Measurements from ENCODE around the gene ADAMTS10.
"Not testable (repeated sequence)": the region's sequence is repeated elsewhere in the genome, so short reads cannot be mapped to it uniquely, and the experiment has no call there.

The ADAMTS10 gene

DNA sequence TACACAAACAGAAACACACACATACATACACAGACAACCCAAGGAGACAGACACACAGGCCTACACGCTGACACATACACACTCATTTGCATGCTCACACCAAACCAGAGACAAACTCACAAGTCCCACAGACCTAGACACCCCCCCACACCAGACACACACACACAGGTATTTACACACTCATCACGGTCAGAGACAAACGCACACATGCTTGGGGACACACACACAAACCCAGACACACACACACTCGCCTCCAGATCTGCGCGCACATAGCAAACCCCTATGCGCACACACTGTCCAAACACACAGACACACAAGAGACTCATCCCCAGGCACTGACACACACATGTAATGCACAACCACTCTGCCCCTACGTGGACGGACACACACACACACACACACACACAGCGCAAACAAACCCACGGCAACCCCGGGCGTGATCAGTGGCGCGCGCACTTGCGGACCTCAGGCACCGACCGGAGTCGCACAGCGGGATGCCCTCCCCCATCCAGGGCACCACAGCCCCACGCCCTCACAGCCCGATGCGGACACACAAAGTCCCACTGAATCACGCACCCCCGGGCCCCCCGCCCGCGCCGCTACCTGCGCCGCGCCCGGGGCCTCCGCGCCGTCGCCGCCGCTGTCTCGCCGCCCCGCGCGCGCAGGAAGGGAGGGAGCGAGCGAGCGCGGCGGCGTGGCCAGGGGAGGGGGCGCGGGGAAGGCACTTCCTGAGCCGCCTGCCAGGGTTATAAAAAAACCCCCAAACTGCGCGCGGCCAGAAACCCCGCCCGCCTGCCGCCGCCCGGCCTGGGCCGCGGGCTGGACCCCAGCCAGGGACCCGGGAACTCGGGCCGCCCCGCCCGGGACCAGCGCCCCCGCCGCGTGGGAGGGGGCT is at the start of gene ADAMTS10:
Gene ADAMTS10 (minus strand): TSS at position 675 of the 895 bp plus-strand sequence. CDS start 5,005 bp downstream, outside the sequence.
- peak; percentile 62 for DNase-seq (ENCODE audit: low spot score)

- no peak for DNase-seq (ENCODE audit: low spot score)
Measured at GRCh38 chr19:8659905-8660304, 49.4 kb upstream of the ADAMTS10 start.

GRCh38 chr19:8657869-8658268 is 47.4 kb upstream of the ADAMTS10 start:
- DNase-seq (ENCODE audit: low spot score) = no peak

GRCh38 chr19:8655340-8655709 is 44.8 kb upstream of the ADAMTS10 start:
- DNase-seq (ENCODE audit: low spot score) = no peak

DNA sequence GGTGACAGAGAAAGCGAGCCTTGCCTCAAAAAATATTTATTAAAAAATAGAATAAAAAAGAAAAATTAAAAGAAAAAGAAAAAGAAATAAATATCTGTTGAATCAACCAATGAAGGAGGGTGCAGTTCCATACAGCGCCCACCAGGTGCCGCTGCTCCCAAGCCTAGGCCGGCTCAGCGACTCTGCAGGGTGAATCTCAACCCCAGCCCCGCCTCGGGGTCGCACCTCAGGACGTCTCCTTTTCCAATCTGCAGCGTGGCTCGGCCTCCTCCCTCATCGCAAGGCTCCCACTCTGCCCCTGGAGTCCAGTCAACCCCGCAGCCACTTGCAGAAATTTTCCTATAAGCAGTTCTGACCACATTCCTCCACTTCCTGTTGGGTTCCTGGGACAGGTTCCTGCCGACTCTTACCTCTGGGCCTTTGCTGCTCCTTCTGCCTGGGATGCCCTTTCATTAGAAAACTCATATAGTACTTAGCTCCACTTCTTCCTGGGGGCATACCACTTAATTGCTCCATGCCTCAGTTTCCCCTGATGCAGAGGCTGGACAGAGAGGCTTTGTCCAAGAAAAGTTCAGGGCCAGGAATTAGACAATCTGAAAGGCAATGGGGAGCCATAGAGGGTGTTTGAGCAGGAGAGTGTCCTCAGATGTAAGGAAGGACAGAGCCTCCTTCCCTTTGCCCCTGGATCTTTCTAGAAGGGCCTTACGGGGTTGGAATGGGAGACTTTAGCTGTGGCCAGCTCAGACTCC is 44.2 kb upstream of the ADAMTS10 start:
- DNase-seq (ENCODE audit: low spot score) = peak; percentile 78

- DNase-seq (ENCODE audit: low spot score) = no peak
Measured at GRCh38 chr19:8648240-8648639, 37.7 kb upstream of the ADAMTS10 start.

DNA sequence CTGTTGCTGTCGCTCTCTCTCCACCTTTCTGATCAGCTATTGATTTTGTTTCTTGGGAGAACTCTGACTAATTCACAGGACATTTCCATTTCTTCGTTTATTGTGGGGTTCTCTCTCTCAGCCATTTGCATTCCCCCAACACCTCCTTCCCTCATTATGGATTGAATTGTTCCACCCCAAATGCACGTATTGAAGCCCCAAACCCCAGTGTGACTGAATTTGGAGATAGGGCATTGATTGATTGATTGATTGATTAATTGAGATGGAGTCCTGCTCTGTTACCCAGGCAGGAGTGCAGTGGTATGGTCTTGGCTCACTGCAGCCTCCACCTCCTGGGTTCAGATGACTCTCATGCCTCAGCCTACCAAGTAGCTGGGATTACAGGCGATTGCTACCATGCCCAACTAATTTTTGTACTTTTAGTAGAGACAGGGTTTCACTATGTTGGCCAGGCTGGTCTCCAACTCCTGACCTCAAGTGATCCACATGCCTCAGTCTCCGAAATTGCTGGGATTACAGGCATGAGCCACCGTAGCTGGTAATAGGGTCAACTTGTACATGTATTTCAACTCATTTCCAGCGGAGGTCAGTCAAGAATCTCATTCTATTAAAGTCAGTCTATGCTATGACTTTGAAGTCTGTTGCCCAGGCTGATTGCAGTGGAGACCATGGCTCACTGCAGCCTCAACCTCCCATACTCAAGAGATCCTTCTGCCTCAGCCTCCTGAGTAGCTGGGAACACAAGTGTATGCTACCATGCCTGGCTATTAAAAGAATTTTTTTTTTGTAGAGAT is 33.5 kb upstream of the ADAMTS10 start:
- DNase-seq (ENCODE audit: low spot score) = no peak

DNA sequence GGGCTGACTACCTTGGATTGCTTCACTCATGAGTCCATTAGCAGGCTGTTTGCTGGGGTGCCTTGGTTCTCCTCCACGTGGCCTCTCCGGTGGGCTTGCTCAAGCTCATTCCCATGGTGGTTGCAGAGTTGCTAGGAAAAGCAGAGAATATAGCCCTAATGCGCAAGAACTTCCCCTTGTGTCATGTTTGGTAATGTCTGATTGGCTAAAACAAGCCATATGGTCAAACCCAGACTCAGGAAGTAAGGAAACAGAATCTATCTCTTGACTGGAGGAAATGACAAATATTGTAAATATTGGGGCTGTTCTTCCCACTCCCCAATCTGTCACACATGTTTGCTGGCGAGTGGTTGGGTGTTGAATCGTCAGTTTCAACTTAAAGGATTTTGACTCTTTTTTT is 32.0 kb upstream of the ADAMTS10 start:
- DNase-seq (ENCODE audit: low spot score) = no peak

- peak; percentile 73 for DNase-seq (ENCODE audit: low spot score)
Measured at GRCh38 chr19:8641908-8642547, 31.5 kb upstream of the ADAMTS10 start.

DNA sequence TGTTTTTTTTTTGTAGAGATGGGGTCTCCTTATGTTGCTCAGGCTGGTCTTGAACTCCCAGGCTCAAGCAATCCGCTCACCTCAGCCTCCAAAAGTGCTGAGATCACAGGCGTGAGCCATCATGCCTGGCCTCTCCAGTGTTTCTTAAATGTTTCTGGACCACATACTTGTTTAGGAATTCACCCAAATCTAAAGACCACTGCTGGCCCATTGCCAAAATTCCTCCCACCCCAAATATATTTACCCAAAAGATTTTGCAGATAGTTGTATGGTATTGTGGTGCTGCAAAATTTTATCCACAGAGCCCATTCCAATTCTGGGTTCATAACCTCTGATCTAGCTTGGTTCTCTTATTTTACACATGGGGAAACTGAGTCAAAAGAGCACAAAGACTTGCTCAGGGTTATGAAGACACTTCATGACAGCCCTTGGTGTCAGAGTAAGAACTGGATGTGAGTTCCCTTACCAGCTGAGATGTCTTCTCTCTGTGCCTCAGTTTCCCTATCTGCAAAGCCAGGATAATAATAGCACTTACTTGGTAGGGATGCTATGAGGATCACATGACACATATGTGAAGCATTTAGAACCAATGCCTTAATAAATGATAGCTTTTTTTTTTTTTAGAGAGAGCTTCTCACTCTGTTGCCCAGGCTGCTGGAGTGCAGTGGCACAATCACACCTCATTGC is 30.8 kb upstream of the ADAMTS10 start:
- DNase-seq (ENCODE audit: low spot score) = no peak

- peak; percentile 74 for DNase-seq (ENCODE audit: low spot score)
Measured at GRCh38 chr19:8640402-8641004, 30.0 kb upstream of the ADAMTS10 start.

DNA sequence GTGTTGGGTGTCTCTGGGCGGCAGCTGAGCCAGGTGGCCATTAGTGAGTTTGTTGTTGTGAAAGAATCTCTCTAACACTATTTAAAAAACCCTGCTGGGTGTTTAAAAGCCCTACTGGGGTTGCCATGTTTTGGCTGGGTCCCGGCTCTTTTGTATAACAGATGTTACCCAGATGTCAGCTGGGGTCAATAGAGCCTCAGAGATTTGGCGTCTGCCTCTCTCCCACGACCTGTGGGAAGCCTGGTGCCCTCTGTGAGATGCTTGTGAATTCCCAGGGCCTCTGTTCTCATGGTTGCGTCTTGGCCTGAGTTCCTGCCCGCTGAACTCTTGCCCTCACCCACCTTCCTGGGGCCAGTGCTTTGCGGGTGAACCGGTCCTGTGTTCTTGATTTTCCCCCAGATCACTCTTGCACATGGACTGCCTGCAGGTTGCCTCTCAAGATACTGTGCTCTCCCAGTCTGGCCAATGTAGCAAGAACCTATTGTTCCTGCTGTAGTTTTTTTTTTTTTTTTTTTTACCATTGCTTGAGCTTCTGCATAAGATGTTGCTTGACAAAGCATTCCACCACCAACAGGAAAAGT is 29.4 kb upstream of the ADAMTS10 start:
- DNase-seq (ENCODE audit: low spot score) = no peak

DNA sequence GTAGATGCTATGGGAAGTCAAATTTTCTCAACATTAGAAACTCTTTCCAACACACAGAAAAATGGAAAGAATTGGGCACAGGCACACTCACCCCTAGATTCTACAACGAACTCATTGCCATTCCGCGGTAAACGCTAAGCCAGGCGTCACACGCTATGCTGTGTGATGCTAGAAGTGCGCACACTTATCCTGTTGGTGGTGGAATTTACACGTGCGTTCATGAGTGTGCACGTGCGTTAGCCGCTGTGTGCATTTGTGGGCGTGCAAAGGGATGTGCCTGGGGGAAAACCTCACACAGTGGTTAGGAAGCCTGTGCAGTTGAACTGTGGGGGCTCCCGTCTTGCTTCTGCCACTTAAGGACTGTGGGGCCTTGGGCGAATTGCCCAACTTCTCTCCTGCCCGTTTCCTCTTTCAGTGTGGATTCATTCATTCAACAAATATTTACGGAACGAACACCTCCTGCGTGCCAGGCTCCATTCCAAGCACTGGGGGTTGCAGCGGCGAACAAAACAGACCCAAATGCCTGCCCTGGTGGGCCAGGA is 27.6 kb upstream of the ADAMTS10 start:
- DNase-seq (ENCODE audit: low spot score) = no peak

- DNase-seq (ENCODE audit: low spot score) = not testable (repeated sequence)
Measured at GRCh38 chr19:8637070-8637469, 26.6 kb upstream of the ADAMTS10 start.

- no peak for DNase-seq (ENCODE audit: low spot score)
Measured at GRCh38 chr19:8635422-8635821, 24.9 kb upstream of the ADAMTS10 start.

DNA sequence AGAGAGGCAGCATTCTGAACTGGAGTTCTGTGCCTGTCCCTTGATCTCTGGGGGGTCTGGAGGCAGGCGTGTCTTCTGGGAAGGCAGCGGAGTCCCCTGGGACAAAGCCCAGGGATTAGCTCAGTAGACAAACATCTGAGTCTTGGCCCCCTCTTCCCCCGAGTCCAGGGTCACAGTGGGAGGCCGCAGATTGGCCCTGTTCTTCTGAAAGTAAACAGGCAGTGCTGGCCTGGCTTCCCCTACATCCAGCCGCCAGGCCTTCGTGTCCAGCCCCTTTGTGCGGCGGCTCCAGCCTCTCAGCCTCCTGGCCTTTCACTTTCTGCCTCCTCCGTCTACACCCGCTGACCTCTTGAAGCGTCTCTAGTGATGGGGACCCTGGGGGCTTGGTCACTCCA is 20.9 kb upstream of the ADAMTS10 start:
- DNase-seq (ENCODE audit: low spot score) = peak; percentile 55

- no peak for DNase-seq (ENCODE audit: low spot score)
Measured at GRCh38 chr19:8630796-8631424, 20.4 kb upstream of the ADAMTS10 start.

GRCh38 chr19:8629996-8630683 is 19.6 kb upstream of the ADAMTS10 start, which contains the start of gene NFILZ:
TSS of gene NFILZ (plus strand) at chr19:8630633. CDS start at chr19:8676766, 46,133 bp downstream.
- DNase-seq (ENCODE audit: low spot score) = no peak

DNA sequence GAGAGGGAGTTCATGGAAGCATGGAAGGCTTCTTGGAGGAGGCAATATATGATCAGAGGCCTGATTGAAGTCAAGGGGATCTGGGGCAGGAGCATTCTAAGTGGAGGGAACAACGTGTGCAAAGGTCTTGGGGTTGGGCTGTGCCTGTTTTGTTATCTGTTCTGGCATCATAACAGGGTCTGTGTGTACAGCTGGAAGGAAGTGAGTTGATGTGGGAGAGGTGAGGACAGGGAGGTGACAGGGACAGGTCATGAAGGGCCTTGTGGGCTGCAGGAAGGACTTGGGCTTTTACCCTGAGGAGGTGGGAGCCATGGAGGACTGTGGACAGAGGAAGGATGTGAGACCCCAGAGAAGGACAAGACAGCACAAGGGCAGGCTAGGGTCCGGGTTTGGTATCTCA is 18.7 kb upstream of the ADAMTS10 start:
- DNase-seq (ENCODE audit: low spot score) = no peak

All from HuH-7.5 (cell line).